Measurements from ENCODE around the gene PPOX. TPM values are rescaled to one million over a fixed set of nuclear protein-coding genes. Genes with fewer than 3 reads are reported as not detected.

Gene PPOX
- total RNA-seq, 1 donor from 2014 or later = 49.7 TPM

GRCh38 chr1:161190962-161191521, 24.8 kb downstream of the PPOX start:
- Mint-ChIP-seq H3K4me1 (peaks cover 3% of the 10 kb centered on the region), H3K9me3 (no peaks in the 10 kb centered on the region), H3K4me3 (no peak overlapping the region), H3K27ac (no peak overlapping the region), H3K36me3 (no peaks in the 10 kb centered on the region), H3K27me3 (ENCODE audit: low read depth) (no peaks in the 10 kb centered on the region)
- DNase-seq (ENCODE audit: low spot score in 2 of 2, unreplicated experiment in 2 of 2) = no peak
- no peak for TF ChIP-seq CTCF (IDR thresholded peaks at IDR 0.05; ENCODE audit: unreplicated experiment)

GRCh38 chr1:161191971-161192370, 25.7 kb downstream of the PPOX start:
- no peaks in the 10 kb centered on the region for H3K27me3 Mint-ChIP-seq (ENCODE audit: low read depth)
- no peak overlapping the region for H3K4me3 Mint-ChIP-seq
- no peaks in the 10 kb centered on the region for H3K9me3 Mint-ChIP-seq
- H3K27ac Mint-ChIP-seq = no peak overlapping the region
- H3K36me3 Mint-ChIP-seq = no peaks in the 10 kb centered on the region
- DNase-seq (ENCODE audit: low spot score in 2 of 2, unreplicated experiment in 2 of 2) = no peak
- H3K4me1 Mint-ChIP-seq = peaks cover 7% of the 10 kb centered on the region
- TF ChIP-seq CTCF (IDR thresholded peaks at IDR 0.05; ENCODE audit: unreplicated experiment) = no peak

GRCh38 chr1:161192476-161193465, 26.5 kb downstream of the PPOX start:
- DNase-seq (ENCODE audit: low spot score in 2 of 2, unreplicated experiment in 2 of 2) = peak in 1 of 2 experiments; percentile 65
- peak; percentile 85 for TF ChIP-seq CTCF (IDR thresholded peaks at IDR 0.05; ENCODE audit: unreplicated experiment)
- Mint-ChIP-seq H3K4me1 (peaks cover 15% of the 10 kb centered on the region), H3K36me3 (no peaks in the 10 kb centered on the region), H3K27me3 (ENCODE audit: low read depth) (no peaks in the 10 kb centered on the region), H3K27ac (no peak overlapping the region), H3K9me3 (no peaks in the 10 kb centered on the region), H3K4me3 (no peak overlapping the region)

- TF ChIP-seq CTCF (IDR thresholded peaks at IDR 0.05; ENCODE audit: unreplicated experiment) = no peak
- Mint-ChIP-seq H3K9me3 (no peaks in the 10 kb centered on the region), H3K4me1 (peaks cover 22% of the 10 kb centered on the region)
Measured at GRCh38 chr1:161193561-161194235, 27.5 kb downstream of the PPOX start.

GRCh38 chr1:161195171-161195570, 28.9 kb downstream of the PPOX start:
- Mint-ChIP-seq H3K4me3 (no peak overlapping the region), H3K27ac (no peak overlapping the region), H3K36me3 (no peaks in the 10 kb centered on the region), H3K9me3 (no peaks in the 10 kb centered on the region), H3K4me1 (peaks cover 36% of the 10 kb centered on the region), H3K27me3 (ENCODE audit: low read depth) (no peaks in the 10 kb centered on the region)
- no peak for DNase-seq (ENCODE audit: low spot score in 2 of 2, unreplicated experiment in 2 of 2)
- no peak for TF ChIP-seq CTCF (IDR thresholded peaks at IDR 0.05; ENCODE audit: unreplicated experiment)

More at GRCh38 chr1:161193561-161194235, 27.5 kb downstream of the PPOX start:
- Mint-ChIP-seq H3K27me3 (ENCODE audit: low read depth) (no peaks in the 10 kb centered on the region), H3K4me3 (no peak overlapping the region), H3K27ac (no peak overlapping the region), H3K36me3 (no peaks in the 10 kb centered on the region)
- DNase-seq (ENCODE audit: low spot score in 2 of 2, unreplicated experiment in 2 of 2) = no peak
